SHP77 (cell line): ENCODE results near the gene TMEM94.
"Not testable (repeated sequence)": the region's sequence is repeated elsewhere in the genome, so short reads cannot be mapped to it uniquely, and the experiment has no call there.

Source experiments
- DNase-seq, 2 experiments: peaks; one replicate each; lab custom pipeline; 2025; lab: John Stamatoyannopoulos, UW

TMEM94 gene

GRCh38 chr17:75511610-75512575 lies 55.5 kb downstream of the TMEM94 start:
- peak; percentile 55 to 68 for DNase-seq

GRCh38 chr17:75512926-75513640 lies 56.6 kb downstream of the TMEM94 start:
- no peak for DNase-seq

GRCh38 chr17:75513641-75514000 lies 57.2 kb downstream of the TMEM94 start:
- DNase-seq: no peak

GRCh38 chr17:75514299-75514918 lies 58.0 kb downstream of the TMEM94 start:
- no peak for DNase-seq

GRCh38 chr17:75514919-75515495 lies 58.6 kb downstream of the TMEM94 start:
- DNase-seq: no peak

GRCh38 chr17:75515496-75516254 lies 59.2 kb downstream of the TMEM94 start, which contains the start of gene CASKIN2:
Gene CASKIN2, minus strand, starts transcription at chr17:75515537. Its CDS starts 1,733 bp downstream, at chr17:75513804.
- peak; percentile 90 to 92 for DNase-seq

GRCh38 chr17:75516255-75516618 lies 59.8 kb downstream of the TMEM94 start, which contains the start of gene TSEN54:
Gene TSEN54, plus strand, starts transcription at chr17:75516528. Its CDS starts 33 bp downstream, at chr17:75516561.
- DNase-seq: peak; percentile 87 to 94

- DNase-seq: no peak
Observed at GRCh38 chr17:75516619-75517296, 60.3 kb downstream of the TMEM94 start.

GRCh38 chr17:75517297-75517865 lies 60.9 kb downstream of the TMEM94 start:
- DNase-seq: peak in 1 of 2 experiments; percentile 58

GRCh38 chr17:75518201-75518600 lies 61.8 kb downstream of the TMEM94 start:
- no peak for DNase-seq

GRCh38 chr17:75518983-75519537 lies 62.6 kb downstream of the TMEM94 start:
- no peak for DNase-seq

- not testable (repeated sequence) for DNase-seq
Observed at GRCh38 chr17:75520413-75520812, 64.0 kb downstream of the TMEM94 start.

GRCh38 chr17:75521290-75521689 lies 64.9 kb downstream of the TMEM94 start:
- no peak for DNase-seq

- no peak for DNase-seq
Observed at GRCh38 chr17:75521951-75522727, 65.7 kb downstream of the TMEM94 start.

- DNase-seq: no peak
Observed at GRCh38 chr17:75523647-75524046, 67.2 kb downstream of the TMEM94 start.

- DNase-seq: no peak
Observed at GRCh38 chr17:75524269-75524969, 68.0 kb downstream of the TMEM94 start.

- peak; percentile 78 to 92 for DNase-seq
Observed at GRCh38 chr17:75524970-75525805, 68.8 kb downstream of the TMEM94 start, which contains the start of gene LLGL2. Gene LLGL2, plus strand, starts transcription at chr17:75525697. Its CDS starts 17,730 bp downstream, at chr17:75543427.
